GM12872 (cell line): ENCODE measurements around the gene NAGPA.

Experiments used
- CTCF ChIP-seq: IDR thresholded peaks from 3 replicates; pipeline ENCODE4 v1.5.1; 2011; ENCODE audit warnings: low read depth, mild to moderate bottlenecking, low read length, moderate library complexity; ENCODE audit not compliant: insufficient read depth

NAGPA gene

GRCh38 chr16:5003211-5003610 lies 30.5 kb downstream of the NAGPA start:
- TF ChIP-seq CTCF = no peak

GRCh38 chr16:5002699-5003143 lies 31.0 kb downstream of the NAGPA start:
- no peak for TF ChIP-seq CTCF

- TF ChIP-seq CTCF = no peak
These were observed 31.7 kb downstream of the NAGPA start for GRCh38 chr16:5001986-5002385.

- TF ChIP-seq CTCF = no peak
These were observed 32.2 kb downstream of the NAGPA start for GRCh38 chr16:5001571-5001970.

GRCh38 chr16:5000573-5001001 lies 33.1 kb downstream of the NAGPA start:
- no peak for TF ChIP-seq CTCF

GRCh38 chr16:4994719-4995434 lies 38.9 kb downstream of the NAGPA start:
- TF ChIP-seq CTCF = no peak

- TF ChIP-seq CTCF = no peak
These were observed 42.0 kb downstream of the NAGPA start for GRCh38 chr16:4991754-4992153.
